LNCaP clone FGC (cell line): ENCODE results near the gene CCDC78.

Source experiments
- DNase-seq: peaks from one replicate; pipeline ENCODE4 v3.0.0-alpha.2; 2011; ENCODE audit warnings: low read depth
- H3K4me3 ChIP-seq: 2 replicates; pipeline ENCODE4 v1.5.1; 2011; ENCODE audit warnings: mild to moderate bottlenecking, low read depth, low read length, control low read depth
- CTCF ChIP-seq: IDR thresholded peaks from 2 replicates; pipeline ENCODE4 v1.5.1; 2012; ENCODE audit warnings: mild to moderate bottlenecking; ENCODE audit not compliant: control insufficient read depth, insufficient read depth; ENCODE audit errors: extremely low read depth

The CCDC78 gene

GRCh38 chr16:706189-707061 lies 19.8 kb downstream of the CCDC78 start:
- DNase-seq, result no peak
- TF ChIP-seq CTCF, result no peak
- H3K4me3 ChIP-seq, result 0 out of 2 replicates have a peak overlapping the region, but pooled peaks have one; percentile 7

GRCh38 chr16:705431-706188 lies 20.6 kb downstream of the CCDC78 start, which contains the start of gene FBXL16:
FBXL16 (minus strand) TSS chr16:705801; CDS start chr16:697405, 8,396 bp downstream.
- DNase-seq, result no peak
- H3K4me3 ChIP-seq, result peak within 1 kb of the TSS; percentile 55
- TF ChIP-seq CTCF, result no peak

GRCh38 chr16:704552-705380 lies 21.5 kb downstream of the CCDC78 start:
- peak overlapping the region; percentile 55 for H3K4me3 ChIP-seq
- no peak for TF ChIP-seq CTCF
- DNase-seq, result no peak

GRCh38 chr16:704047-704446 lies 22.2 kb downstream of the CCDC78 start:
- TF ChIP-seq CTCF, result no peak
- H3K4me3 ChIP-seq, result no peak overlapping the region
- no peak for DNase-seq

GRCh38 chr16:703406-703805 lies 22.8 kb downstream of the CCDC78 start:
- no peak for TF ChIP-seq CTCF
- H3K4me3 ChIP-seq, result no peak overlapping the region
- DNase-seq, result no peak

GRCh38 chr16:702341-702740 lies 23.9 kb downstream of the CCDC78 start:
- DNase-seq, result no peak
- H3K4me3 ChIP-seq, result no peak overlapping the region
- TF ChIP-seq CTCF, result no peak
